ENCODE measurements around the gene ZNF813.

ZNF813 gene

GRCh38 chr19:53520163-53520546, 52.6 kb downstream of the ZNF813 start:
- no peak for TF ChIP-seq CTCF (IDR thresholded peaks at IDR 0.05; ENCODE audit: control insufficient read depth, insufficient read depth, low read depth, low read length, missing control alignments)
- DNase-seq (ENCODE audit: low read depth) = no peak
- peak overlapping the region; percentile 40 for H3K4me3 ChIP-seq (ENCODE audit: control insufficient read depth, low read depth, low read length)

- no peak for TF ChIP-seq CTCF (IDR thresholded peaks at IDR 0.05; ENCODE audit: control insufficient read depth, insufficient read depth, low read depth, low read length, missing control alignments)
- peak overlapping the region; percentile 63 for H3K4me3 ChIP-seq (ENCODE audit: control insufficient read depth, low read depth, low read length)
- DNase-seq (ENCODE audit: low read depth) = peak; percentile 93
Measured at GRCh38 chr19:53520547-53521372, 53.2 kb downstream of the ZNF813 start.

GRCh38 chr19:53521373-53522202, 54.1 kb downstream of the ZNF813 start:
- no peak for TF ChIP-seq CTCF (IDR thresholded peaks at IDR 0.05; ENCODE audit: control insufficient read depth, insufficient read depth, low read depth, low read length, missing control alignments)
- no peak for DNase-seq (ENCODE audit: low read depth)
- peak overlapping the region; percentile 63 for H3K4me3 ChIP-seq (ENCODE audit: control insufficient read depth, low read depth, low read length)

- DNase-seq (ENCODE audit: low read depth) = no peak
- no peak overlapping the region for H3K4me3 ChIP-seq (ENCODE audit: control insufficient read depth, low read depth, low read length)
- no peak for TF ChIP-seq CTCF (IDR thresholded peaks at IDR 0.05; ENCODE audit: control insufficient read depth, insufficient read depth, low read depth, low read length, missing control alignments)
Measured at GRCh38 chr19:53525922-53526321, 58.4 kb downstream of the ZNF813 start.

GRCh38 chr19:53530622-53531021, 63.1 kb downstream of the ZNF813 start:
- H3K4me3 ChIP-seq (ENCODE audit: control insufficient read depth, low read depth, low read length) = no peak overlapping the region
- no peak for DNase-seq (ENCODE audit: low read depth)
- TF ChIP-seq CTCF (IDR thresholded peaks at IDR 0.05; ENCODE audit: control insufficient read depth, insufficient read depth, low read depth, low read length, missing control alignments) = no peak

- TF ChIP-seq CTCF (IDR thresholded peaks at IDR 0.05; ENCODE audit: control insufficient read depth, insufficient read depth, low read depth, low read length, missing control alignments) = no peak
- no peak for DNase-seq (ENCODE audit: low read depth)
Measured at GRCh38 chr19:53531457-53531856, 63.9 kb downstream of the ZNF813 start.

More at GRCh38 chr19:53531457-53531856, 63.9 kb downstream of the ZNF813 start:
- no peak overlapping the region for H3K4me3 ChIP-seq (ENCODE audit: control insufficient read depth, low read depth, low read length)

Data from AG09309 (cell line).